Upper lobe of right lung (tissue), 1 donor: Measurements from ENCODE around the gene YY1AP1. TPM values are rescaled to one million over a fixed set of nuclear protein-coding genes. Genes with fewer than 3 reads are reported as not detected.
"Not testable (repeated sequence)": the region's sequence is repeated elsewhere in the genome, so short reads cannot be mapped to it uniquely, and the experiment has no call there.

Experiments used
- ATAC-seq: fragments of 200-7000 bp; cut with Tn5 transposase; one replicate; pipeline ENCODE4 v1.9.1; 2020; ENCODE audit warnings: mild to moderate bottlenecking, moderate library complexity
- DNase-seq: peaks from one replicate; pipeline ENCODE4 v3.0.0-alpha.2; 2020
- H3K27ac ChIP-seq: fragments of 200-600 bp; one replicate; pipeline ENCODE4 v1.8.0; 2022
- H3K27me3 ChIP-seq: fragments of 200-600 bp; one replicate; pipeline ENCODE4 v1.8.0; 2022; ENCODE audit warnings: mild to moderate bottlenecking
- H3K36me3 ChIP-seq: fragments of 200-600 bp; one replicate; pipeline ENCODE4 v1.8.0; 2022
- H3K4me1 ChIP-seq: fragments of 200-600 bp; one replicate; pipeline ENCODE4 v1.8.0; 2022
- H3K4me3 ChIP-seq: fragments of 200-600 bp; one replicate; pipeline ENCODE4 v1.8.0; 2022; ENCODE audit warnings: mild to moderate bottlenecking
- H3K9me3 ChIP-seq: fragments of 200-600 bp; one replicate; pipeline ENCODE4 v1.8.0; 2022
- intact Hi-C: fragments of 100-400 bp; cut with DNase I; formaldehyde crosslinking; loops from one replicate; pipeline ENCODE4 v1.11.0; 2022
- total RNA-seq: library from RNA; stranded (reverse); fragmentation: NEBNext Ultra II Directional; extraction: Animal tissue kit (Norgen Biotek cat#: 25700); gene quantifications from one replicate; pipeline ENCODE4 v1.2.1, GENCODE V29; 2021
- TF ChIP-seq, protein P1 (sequence below): fragments of 200-600 bp; IDR thresholded peaks from one replicate; pipeline ENCODE4 v1.8.0; 2022; ENCODE audit warnings: antibody characterized with exemption
- donor health status: DM: no; HTN: yes; CAD: no; lungs with severe emphysema.

The YY1AP1 gene
- total RNA-seq, 1 donor from 2014 or later = 69.0 TPM

DNA sequence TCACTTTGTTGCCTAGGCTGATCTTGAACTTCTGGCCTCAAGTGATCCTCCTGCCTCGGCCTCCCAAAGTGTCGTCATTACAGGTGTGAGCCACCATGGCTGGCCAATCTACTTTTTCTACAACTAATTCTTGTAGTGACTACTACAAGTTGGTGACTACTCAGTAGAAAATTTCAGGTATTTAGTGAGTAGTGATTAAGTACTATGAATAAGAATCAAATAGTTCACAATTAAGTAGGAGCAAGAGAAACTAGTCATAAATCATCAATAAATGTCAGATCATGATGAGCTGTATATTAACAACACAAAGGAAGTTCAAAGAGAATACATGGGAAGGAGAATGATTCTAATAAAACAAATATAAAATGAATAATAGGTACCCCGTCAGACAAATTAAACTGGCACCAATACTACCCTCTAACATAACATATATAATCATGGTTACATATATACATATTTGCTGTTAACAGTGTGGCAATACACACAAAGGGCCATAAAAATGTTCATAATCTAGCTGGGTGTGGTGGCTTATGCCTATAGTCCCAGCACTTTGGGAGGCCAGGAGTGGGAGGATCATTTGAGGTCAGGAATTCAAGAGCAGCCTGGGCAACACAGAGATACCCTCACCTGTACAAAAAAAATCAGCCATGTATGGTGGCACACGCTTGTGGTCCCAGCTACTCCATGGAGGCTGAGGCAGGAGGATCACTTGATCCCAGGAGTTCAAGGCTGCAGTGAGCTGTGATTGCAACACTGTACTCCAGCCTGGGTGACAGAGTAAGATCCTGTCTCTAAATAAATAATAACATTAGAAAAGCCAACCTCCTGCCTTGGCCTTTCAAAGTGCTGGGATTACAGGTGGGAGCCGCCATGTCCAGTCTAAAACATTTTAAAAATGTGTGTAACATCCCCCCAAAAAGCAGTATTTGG lies 19.1 kb downstream of the YY1AP1 start:
- Histone ChIP-seq H3K4me1 (no peaks in the 10 kb centered on the region), H3K9me3 (no peaks in the 10 kb centered on the region), H3K36me3 (peaks cover 97% of the 10 kb centered on the region), H3K27ac (no peak overlapping the region), H3K27me3 (no peaks in the 10 kb centered on the region), H3K4me3 (no peak overlapping the region)
- intact Hi-C loops = no loop called here
- DNase-seq = no peak
- TF ChIP-seq, protein P1, sequence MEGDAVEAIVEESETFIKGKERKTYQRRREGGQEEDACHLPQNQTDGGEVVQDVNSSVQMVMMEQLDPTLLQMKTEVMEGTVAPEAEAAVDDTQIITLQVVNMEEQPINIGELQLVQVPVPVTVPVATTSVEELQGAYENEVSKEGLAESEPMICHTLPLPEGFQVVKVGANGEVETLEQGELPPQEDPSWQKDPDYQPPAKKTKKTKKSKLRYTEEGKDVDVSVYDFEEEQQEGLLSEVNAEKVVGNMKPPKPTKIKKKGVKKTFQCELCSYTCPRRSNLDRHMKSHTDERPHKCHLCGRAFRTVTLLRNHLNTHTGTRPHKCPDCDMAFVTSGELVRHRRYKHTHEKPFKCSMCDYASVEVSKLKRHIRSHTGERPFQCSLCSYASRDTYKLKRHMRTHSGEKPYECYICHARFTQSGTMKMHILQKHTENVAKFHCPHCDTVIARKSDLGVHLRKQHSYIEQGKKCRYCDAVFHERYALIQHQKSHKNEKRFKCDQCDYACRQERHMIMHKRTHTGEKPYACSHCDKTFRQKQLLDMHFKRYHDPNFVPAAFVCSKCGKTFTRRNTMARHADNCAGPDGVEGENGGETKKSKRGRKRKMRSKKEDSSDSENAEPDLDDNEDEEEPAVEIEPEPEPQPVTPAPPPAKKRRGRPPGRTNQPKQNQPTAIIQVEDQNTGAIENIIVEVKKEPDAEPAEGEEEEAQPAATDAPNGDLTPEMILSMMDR = no peak
- no peak for ATAC-seq

- DNase-seq, ATAC-seq, H3K4me3 ChIP-seq, intact Hi-C loops, H3K27me3 ChIP-seq, H3K4me1 ChIP-seq, H3K27ac ChIP-seq, H3K9me3 ChIP-seq: not testable (repeated sequence)
- H3K36me3 ChIP-seq = peaks cover 79% of the 10 kb centered on the region
These were observed 27.3 kb downstream of the YY1AP1 start for GRCh38 chr1:155661239-155661638.

- no peak for DNase-seq
- H3K27ac ChIP-seq = no peak overlapping the region
- H3K36me3 ChIP-seq = peaks cover 41% of the 10 kb centered on the region
- intact Hi-C loops = no loop called here
- no peak overlapping the region for H3K4me3 ChIP-seq
- H3K9me3 ChIP-seq = no peaks in the 10 kb centered on the region
- H3K4me1 ChIP-seq = no peaks in the 10 kb centered on the region
- TF ChIP-seq, protein P1 = no peak
- no peaks in the 10 kb centered on the region for H3K27me3 ChIP-seq
- no peak for ATAC-seq
These were observed 31.1 kb downstream of the YY1AP1 start for GRCh38 chr1:155657463-155657862.

DNA sequence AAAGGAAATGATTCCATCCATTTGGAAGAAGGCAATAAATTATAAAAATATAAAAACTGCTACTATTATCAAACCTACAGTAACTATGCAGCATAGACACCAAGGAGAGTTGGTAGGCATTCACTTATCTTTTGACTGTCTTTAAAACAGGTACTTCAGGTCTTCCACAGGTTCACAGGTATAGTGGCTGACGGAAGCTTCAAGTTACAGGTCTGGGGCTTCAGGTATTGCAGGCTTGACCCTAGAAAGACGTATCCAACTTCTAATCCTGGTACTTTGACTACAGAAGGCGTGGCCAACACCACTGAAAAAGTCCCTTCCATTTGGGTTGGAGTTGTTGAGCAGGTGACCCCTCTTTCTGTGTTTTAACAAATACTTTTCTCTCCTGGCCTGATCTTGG lies 35.6 kb downstream of the YY1AP1 start:
- ATAC-seq = no peak
- no peak for DNase-seq
- Histone ChIP-seq H3K36me3 (no peaks in the 10 kb centered on the region), H3K27ac (no peak overlapping the region), H3K4me1 (peaks cover 10% of the 10 kb centered on the region), H3K9me3 (no peaks in the 10 kb centered on the region), H3K27me3 (no peaks in the 10 kb centered on the region), H3K4me3 (no peak overlapping the region)
- intact Hi-C loops = no loop called here
- TF ChIP-seq, protein P1 = no peak

- peaks cover 10% of the 10 kb centered on the region for H3K4me1 ChIP-seq
- no peak overlapping the region for H3K4me3 ChIP-seq
- TF ChIP-seq, protein P1 = no peak
- no peaks in the 10 kb centered on the region for H3K36me3 ChIP-seq
- no peak overlapping the region for H3K27ac ChIP-seq
- H3K9me3 ChIP-seq = no peaks in the 10 kb centered on the region
- no peaks in the 10 kb centered on the region for H3K27me3 ChIP-seq
- intact Hi-C loops = no loop called here
- no peak for ATAC-seq
- DNase-seq = no peak
These were observed 36.5 kb downstream of the YY1AP1 start for GRCh38 chr1:155651861-155652661.
